OCI-LY3 (cell line): Measurements from ENCODE around the gene ZSCAN18.

Source experiments
- H2AFZ ChIP-seq: fragments of 200-600, 300-600 bp; shearing (Covaris generic); 2 replicates; pipeline ENCODE4 v1.6.0; 2014; ENCODE audit warnings: antibody characterized with exemption, low read depth, low read length
- H3K27ac ChIP-seq: fragments of 200-600, 300-600 bp; sonication (generic); 2 replicates; pipeline ENCODE4 v1.5.1; 2014; ENCODE audit warnings: mild to moderate bottlenecking, low read length, moderate library complexity, mixed read lengths
- H3K27me3 ChIP-seq: fragments of 200-600, 300-600 bp; sonication (generic); 2 replicates; pipeline ENCODE4 v1.6.1; 2014; ENCODE audit warnings: low read depth, low read length, mixed read lengths
- H3K36me3 ChIP-seq: fragments of 200-600, 300-600 bp; sonication (generic); replicated peaks from 2 replicates; pipeline ENCODE3; 2014; ENCODE audit warnings: low read depth, low read length, mixed read lengths
- H3K4me1 ChIP-seq: fragments of 300-600, 200-600 bp; sonication (generic); 2 replicates; pipeline ENCODE4 v1.6.1; 2014; ENCODE audit warnings: low read length, mixed read lengths
- H3K4me2 ChIP-seq: fragments of 200-600, 300-600 bp; sonication (generic); 2 replicates; pipeline ENCODE4 v1.6.1; 2014; ENCODE audit warnings: low read length, mixed read lengths
- H3K4me3 ChIP-seq: fragments of 300-600, 200-600 bp; sonication (generic); 2 replicates; pipeline ENCODE4 v1.5.1; 2014; ENCODE audit warnings: antibody characterized with exemption, mild to moderate bottlenecking, low read length, moderate library complexity
- H3K79me2 ChIP-seq: fragments of 300-600, 200-600 bp; shearing (Covaris generic); 2 replicates; pipeline ENCODE4 v1.6.1; 2014; ENCODE audit warnings: mild to moderate bottlenecking, low read length, mixed read lengths
- H3K9ac ChIP-seq: fragments of 300-600, 200-600 bp; shearing (Covaris generic); 2 replicates; pipeline ENCODE4 v1.6.0; 2014; ENCODE audit warnings: mild to moderate bottlenecking, low read length, moderate library complexity
- H3K9me3 ChIP-seq: fragments of 200-600, 300-600 bp; shearing (Covaris generic); 2 replicates; pipeline ENCODE4 v1.6.1; 2014; ENCODE audit warnings: low read length, mixed read lengths; ENCODE audit not compliant: insufficient read depth
- H4K20me1 ChIP-seq: fragments of 200-600, 300-600 bp; sonication (generic); 2 replicates; pipeline ENCODE4 v1.6.1; 2016; ENCODE audit warnings: low read length, mixed read lengths; ENCODE audit not compliant: insufficient read depth
- CTCF ChIP-seq: fragments of 200-600, 300-600 bp; sonication (generic); IDR thresholded peaks from 2 replicates; pipeline ENCODE4 v1.5.1; 2014; ENCODE audit warnings: antibody characterized with exemption, low read length, low read depth
- EZH2phosphoT487 ChIP-seq: fragments of 200-600 bp; shearing (Covaris generic); IDR thresholded peaks from 2 replicates; pipeline ENCODE4 v1.6.1; 2018; ENCODE audit warnings: antibody characterized with exemption, mixed run types, low read depth

Gene ZSCAN18

GRCh38 chr19:58037927-58038687, 59.9 kb downstream of the ZSCAN18 start:
- no peaks in the 10 kb centered on the region for H3K4me1 ChIP-seq
- TF ChIP-seq CTCF, result no peak
- TF ChIP-seq EZH2phosphoT487, result no peak
- no peak overlapping the region for H3K4me2 ChIP-seq
- H3K36me3 ChIP-seq, result no peaks in the 10 kb centered on the region
- no peaks in the 10 kb centered on the region for H3K79me2 ChIP-seq
- H3K4me3 ChIP-seq, result no peak overlapping the region
- no peaks in the 10 kb centered on the region for H4K20me1 ChIP-seq
- H3K27ac ChIP-seq, result no peak overlapping the region
- no peaks in the 10 kb centered on the region for H3K27me3 ChIP-seq
- H3K9ac ChIP-seq, result no peak overlapping the region
- peaks cover 20% of the 10 kb centered on the region; the same call in 1 of the 2 replicates for H3K9me3 ChIP-seq
- no peak overlapping the region for H2AFZ ChIP-seq

GRCh38 chr19:58035863-58036262, 62.2 kb downstream of the ZSCAN18 start:
- TF ChIP-seq EZH2phosphoT487 (no peak), CTCF (no peak)
- Histone ChIP-seq H4K20me1 (no peaks in the 10 kb centered on the region), H3K27me3 (no peaks in the 10 kb centered on the region), H3K4me2 (no peak overlapping the region), H3K79me2 (no peaks in the 10 kb centered on the region), H3K36me3 (no peaks in the 10 kb centered on the region), H3K27ac (no peak overlapping the region), H3K4me1 (no peaks in the 10 kb centered on the region), H3K9ac (no peak overlapping the region), H3K4me3 (no peak overlapping the region), H2AFZ (no peak overlapping the region), H3K9me3 (peaks cover 14% of the 10 kb centered on the region; the same call in 1 of the 2 replicates)

GRCh38 chr19:58034477-58034793, 63.6 kb downstream of the ZSCAN18 start:
- Histone ChIP-seq H3K27ac (no peak overlapping the region), H3K36me3 (no peaks in the 10 kb centered on the region), H3K27me3 (no peaks in the 10 kb centered on the region), H3K79me2 (no peaks in the 10 kb centered on the region), H3K4me1 (no peaks in the 10 kb centered on the region), H3K4me2 (no peak overlapping the region), H3K9me3 (0 out of 2 replicates have a peak, but pooled peaks cover 9% of the 10 kb centered on the region), H2AFZ (no peak overlapping the region), H4K20me1 (no peaks in the 10 kb centered on the region), H3K4me3 (no peak overlapping the region), H3K9ac (no peak overlapping the region)
- TF ChIP-seq EZH2phosphoT487 (no peak), CTCF (no peak)
